Activated CD4-positive, alpha-beta memory T cell treated with anti-CD3 and anti-CD28 coated beads for 36 hours (primary cell): ENCODE measurements around the gene TM4SF18. TPM values are rescaled to one million over a fixed set of nuclear protein-coding genes. Genes with fewer than 3 reads are reported as not detected.

Experiments used
- CTCF ChIA-PET: fragments of 350-600 bp; sonication (Branson Sonifier 250); formaldehyde crosslinking; loops from one replicate; lab custom pipeline; 2021; ENCODE audit warnings: antibody characterized with exemption, inconsistent platforms; lab: Charles Lee
- POLR2A ChIA-PET: fragments of 350-600 bp; sonication (Branson Sonifier 250); formaldehyde crosslinking; loops from one replicate; lab custom pipeline; 2021; ENCODE audit warnings: antibody characterized with exemption; lab: Charles Lee
- DNase-seq: peaks from one replicate; pipeline ENCODE4 v3.0.0-alpha.2; 2020
- H3K27ac Mint-ChIP-seq: one replicate; pipeline ENCODE4 v1.8.0; 2021; ENCODE audit warnings: mixed read lengths
- H3K27me3 Mint-ChIP-seq: one replicate; pipeline ENCODE4 v1.8.0; 2021; ENCODE audit warnings: mixed read lengths
- H3K36me3 Mint-ChIP-seq: one replicate; pipeline ENCODE4 v1.8.0; 2021; ENCODE audit warnings: mixed read lengths
- H3K4me1 Mint-ChIP-seq: one replicate; pipeline ENCODE4 v1.8.0; 2021; ENCODE audit warnings: low read depth, mixed read lengths
- H3K4me3 Mint-ChIP-seq: one replicate; pipeline ENCODE4 v1.8.0; 2021; ENCODE audit warnings: mild to moderate bottlenecking, mixed read lengths
- H3K9me3 Mint-ChIP-seq: one replicate; pipeline ENCODE4 v1.8.0; 2021; ENCODE audit warnings: mixed read lengths
- intact Hi-C: fragments of 100-400 bp; cut with micrococcal nuclease; formaldehyde crosslinking; loops from one replicate; pipeline ENCODE4 v1.15.1; 2023
- total RNA-seq, 2 experiments: library from RNA; stranded (reverse); gene quantifications; one replicate each; pipeline ENCODE4 v1.2.3, GENCODE V29; 2021

TM4SF18 gene
- total RNA-seq, 2 experiments from 2014 or later: not detected

- intact Hi-C loops: no loop called here
- no peaks in the 10 kb centered on the region for H3K4me1 Mint-ChIP-seq
- DNase-seq: no peak
- H3K27me3 Mint-ChIP-seq: peaks cover 19% of the 10 kb centered on the region
- H3K36me3 Mint-ChIP-seq: no peaks in the 10 kb centered on the region
- no peak overlapping the region for H3K27ac Mint-ChIP-seq
- H3K4me3 Mint-ChIP-seq: no peak overlapping the region
- ChIA-PET POLR2A (no interaction called here), CTCF (no interaction called here)
- no peaks in the 10 kb centered on the region for H3K9me3 Mint-ChIP-seq
Measured at GRCh38 chr3:149314807-149315578, 18.4 kb downstream of the TM4SF18 start.

- intact Hi-C loops: no loop called here
- ChIA-PET POLR2A (no interaction called here), CTCF (no interaction called here)
- no peak for DNase-seq
- Mint-ChIP-seq H3K4me1 (no peaks in the 10 kb centered on the region), H3K4me3 (no peak overlapping the region), H3K9me3 (no peaks in the 10 kb centered on the region), H3K27ac (no peak overlapping the region), H3K36me3 (no peaks in the 10 kb centered on the region), H3K27me3 (peaks cover 21% of the 10 kb centered on the region)
Measured at GRCh38 chr3:149313542-149313941, 19.9 kb downstream of the TM4SF18 start.

GRCh38 chr3:149310796-149311534 lies 22.5 kb downstream of the TM4SF18 start:
- H3K27ac Mint-ChIP-seq: no peak overlapping the region
- no peaks in the 10 kb centered on the region for H3K4me1 Mint-ChIP-seq
- POLR2A ChIA-PET: no interaction called here

DNA sequence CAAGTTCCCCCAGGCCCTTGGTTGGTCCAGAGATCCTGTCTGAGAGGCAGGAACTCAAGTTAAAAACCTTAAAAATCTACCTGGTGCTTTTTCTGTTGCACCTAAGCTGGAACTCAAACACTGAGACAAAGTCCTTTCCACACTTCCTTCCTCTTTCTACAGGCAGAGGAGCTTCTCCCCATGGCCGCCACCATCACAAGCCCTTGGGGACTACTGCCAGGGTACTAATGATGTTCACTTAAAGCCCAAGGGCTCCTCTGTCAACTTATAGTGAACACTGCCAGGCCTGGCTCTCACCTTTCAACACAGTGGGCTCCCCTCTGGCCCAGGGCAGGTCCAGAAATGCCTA lies 26.0 kb downstream of the TM4SF18 start:
- Mint-ChIP-seq H3K27me3 (peaks cover 20% of the 10 kb centered on the region), H3K4me1 (no peaks in the 10 kb centered on the region), H3K27ac (no peak overlapping the region), H3K36me3 (no peaks in the 10 kb centered on the region), H3K9me3 (no peaks in the 10 kb centered on the region), H3K4me3 (no peak overlapping the region)
- ChIA-PET CTCF (no interaction called here), POLR2A (no interaction called here)
- no peak for DNase-seq
- intact Hi-C loops: no loop called here

More at GRCh38 chr3:149310796-149311534, 22.5 kb downstream of the TM4SF18 start:
- Mint-ChIP-seq H3K36me3 (no peaks in the 10 kb centered on the region), H3K27me3 (peaks cover 24% of the 10 kb centered on the region), H3K9me3 (no peaks in the 10 kb centered on the region), H3K4me3 (no peak overlapping the region)
- intact Hi-C loops: no loop called here
- CTCF ChIA-PET: no interaction called here
- no peak for DNase-seq

DNA sequence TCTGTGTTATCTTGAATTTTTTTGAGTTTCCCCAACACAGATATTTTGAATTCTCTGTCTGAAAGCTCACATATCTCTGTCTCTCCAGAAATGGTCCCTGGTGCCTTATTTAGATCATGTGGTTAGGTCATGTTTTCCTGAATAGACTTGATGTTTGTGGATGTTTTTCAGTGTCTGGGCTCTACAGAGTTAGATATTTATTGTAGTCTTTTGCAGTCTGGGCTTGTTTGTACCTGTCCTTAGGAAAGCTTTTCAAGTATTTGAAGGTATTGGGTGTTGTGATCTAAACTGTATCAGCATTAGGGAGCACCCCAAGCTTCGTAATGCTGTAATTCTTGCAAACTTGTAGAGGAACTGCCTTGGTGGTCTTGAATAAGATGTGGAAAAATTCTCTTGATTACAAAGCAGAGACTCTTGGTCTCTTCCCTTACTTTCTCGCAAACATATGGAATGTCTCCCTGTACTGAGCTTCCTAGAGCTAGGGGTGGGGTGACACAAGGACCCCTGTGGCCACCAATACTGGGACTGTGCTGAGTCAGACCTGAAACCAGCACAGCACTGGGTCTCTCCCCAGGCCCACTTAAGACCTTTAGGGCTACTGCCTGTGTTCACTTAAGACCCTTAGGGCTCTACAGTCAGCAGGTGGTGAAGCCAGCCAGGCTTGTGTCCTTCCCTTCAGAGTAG lies 26.5 kb downstream of the TM4SF18 start:
- Mint-ChIP-seq H3K4me3 (no peak overlapping the region), H3K27ac (no peak overlapping the region), H3K4me1 (no peaks in the 10 kb centered on the region), H3K27me3 (peaks cover 18% of the 10 kb centered on the region), H3K36me3 (no peaks in the 10 kb centered on the region), H3K9me3 (no peaks in the 10 kb centered on the region)
- ChIA-PET CTCF (no interaction called here), POLR2A (no interaction called here)
- intact Hi-C loops: no loop called here
- DNase-seq: no peak

- Mint-ChIP-seq H3K9me3 (no peaks in the 10 kb centered on the region), H3K4me1 (no peaks in the 10 kb centered on the region), H3K36me3 (no peaks in the 10 kb centered on the region), H3K27ac (no peak overlapping the region), H3K4me3 (no peak overlapping the region), H3K27me3 (peaks cover 14% of the 10 kb centered on the region)
- ChIA-PET POLR2A (no interaction called here), CTCF (no interaction called here)
- no peak for DNase-seq
- intact Hi-C loops: no loop called here
Measured at GRCh38 chr3:149305376-149305775, 28.1 kb downstream of the TM4SF18 start.

GRCh38 chr3:149299938-149300801 lies 33.3 kb downstream of the TM4SF18 start:
- H3K4me1 Mint-ChIP-seq: no peaks in the 10 kb centered on the region
- POLR2A ChIA-PET: no interaction called here
- CTCF ChIA-PET: no interaction called here
- no peaks in the 10 kb centered on the region for H3K9me3 Mint-ChIP-seq
- no peak overlapping the region for H3K27ac Mint-ChIP-seq
- H3K36me3 Mint-ChIP-seq: no peaks in the 10 kb centered on the region
- peaks cover 7% of the 10 kb centered on the region for H3K27me3 Mint-ChIP-seq
- intact Hi-C loops: no loop called here
- H3K4me3 Mint-ChIP-seq: no peak overlapping the region
- no peak for DNase-seq

DNA sequence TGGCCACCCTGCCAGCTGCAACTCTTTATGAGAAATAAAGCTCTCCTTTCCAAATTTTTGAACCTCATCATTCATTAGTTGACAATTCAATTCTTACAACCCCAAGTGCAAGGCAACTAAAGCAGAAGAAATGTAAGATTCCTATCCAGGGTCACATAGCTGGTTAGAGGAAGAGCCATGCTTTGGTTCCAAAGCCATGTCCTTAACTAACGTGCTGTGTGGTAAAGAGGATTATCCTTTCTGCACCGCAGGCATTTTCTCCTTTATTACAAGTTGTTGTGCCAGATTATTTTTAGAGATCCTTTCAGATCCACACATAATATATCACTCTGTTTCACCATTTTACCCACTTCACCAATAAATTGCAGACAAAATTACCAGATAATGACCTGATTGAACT lies 36.5 kb downstream of the TM4SF18 start:
- intact Hi-C loops: no loop called here

GRCh38 chr3:149292666-149293065 lies 40.8 kb downstream of the TM4SF18 start:
- no peaks in the 10 kb centered on the region for H3K4me1 Mint-ChIP-seq
- H3K4me3 Mint-ChIP-seq: no peak overlapping the region
- ChIA-PET POLR2A (no interaction called here), CTCF (interaction anchor here (1.1 to 1.2 kb wide), 2 partner anchors 19 to 172 kb away, joined by 3 to 5 read pairs; no protein-coding TSS in a partner anchor)
- no peaks in the 10 kb centered on the region for H3K9me3 Mint-ChIP-seq
- no peaks in the 10 kb centered on the region for H3K27me3 Mint-ChIP-seq
- no peaks in the 10 kb centered on the region for H3K36me3 Mint-ChIP-seq
- no peak for DNase-seq
- intact Hi-C loops: loop anchor here (5.0 kb wide), 1 partner anchor 515 kb away; no protein-coding TSS in a partner anchor
- no peak overlapping the region for H3K27ac Mint-ChIP-seq

More for the DNA sequence above, 36.5 kb downstream of the TM4SF18 start:
- Mint-ChIP-seq H3K4me3 (no peak overlapping the region), H3K36me3 (no peaks in the 10 kb centered on the region), H3K9me3 (no peaks in the 10 kb centered on the region), H3K27me3 (no peaks in the 10 kb centered on the region), H3K27ac (no peak overlapping the region), H3K4me1 (no peaks in the 10 kb centered on the region)
- no peak for DNase-seq
- ChIA-PET CTCF (no interaction called here), POLR2A (no interaction called here)

- intact Hi-C loops: loop anchor here (5.0 kb wide), 1 partner anchor 516 kb away; no protein-coding TSS in a partner anchor
- H3K4me1 Mint-ChIP-seq: no peaks in the 10 kb centered on the region
- ChIA-PET POLR2A (no interaction called here), CTCF (no interaction called here)
- H3K4me3 Mint-ChIP-seq: no peak overlapping the region
- H3K27ac Mint-ChIP-seq: no peak overlapping the region
- H3K27me3 Mint-ChIP-seq: no peaks in the 10 kb centered on the region
- no peak for DNase-seq
- H3K36me3 Mint-ChIP-seq: no peaks in the 10 kb centered on the region
- H3K9me3 Mint-ChIP-seq: no peaks in the 10 kb centered on the region
Measured at GRCh38 chr3:149291178-149291577, 42.3 kb downstream of the TM4SF18 start.

DNA sequence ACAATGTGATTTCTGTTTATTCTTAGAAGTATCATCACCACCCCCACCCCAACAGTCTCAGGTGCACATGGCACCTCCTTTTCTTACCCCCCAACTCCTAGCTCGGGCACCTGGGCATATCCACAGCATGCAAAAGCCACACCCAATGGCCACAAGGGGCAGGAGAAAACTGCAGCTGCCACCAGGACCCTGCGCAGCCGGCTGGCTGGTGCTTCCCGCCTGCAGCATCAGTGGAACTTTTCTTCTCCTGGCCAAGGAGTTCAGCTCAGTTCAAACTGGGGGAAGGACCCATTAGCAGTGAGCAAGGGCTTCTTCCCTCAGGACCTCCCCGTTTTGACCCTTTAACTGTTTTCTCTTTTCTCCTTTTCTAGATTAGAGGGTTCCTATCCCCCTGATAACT lies 44.8 kb downstream of the TM4SF18 start:
- intact Hi-C loops: no loop called here
- Mint-ChIP-seq H3K9me3 (no peaks in the 10 kb centered on the region), H3K4me1 (no peaks in the 10 kb centered on the region), H3K27me3 (no peaks in the 10 kb centered on the region), H3K36me3 (no peaks in the 10 kb centered on the region), H3K27ac (no peak overlapping the region), H3K4me3 (no peak overlapping the region)
- ChIA-PET POLR2A (no interaction called here), CTCF (no interaction called here)
- DNase-seq: no peak

DNA sequence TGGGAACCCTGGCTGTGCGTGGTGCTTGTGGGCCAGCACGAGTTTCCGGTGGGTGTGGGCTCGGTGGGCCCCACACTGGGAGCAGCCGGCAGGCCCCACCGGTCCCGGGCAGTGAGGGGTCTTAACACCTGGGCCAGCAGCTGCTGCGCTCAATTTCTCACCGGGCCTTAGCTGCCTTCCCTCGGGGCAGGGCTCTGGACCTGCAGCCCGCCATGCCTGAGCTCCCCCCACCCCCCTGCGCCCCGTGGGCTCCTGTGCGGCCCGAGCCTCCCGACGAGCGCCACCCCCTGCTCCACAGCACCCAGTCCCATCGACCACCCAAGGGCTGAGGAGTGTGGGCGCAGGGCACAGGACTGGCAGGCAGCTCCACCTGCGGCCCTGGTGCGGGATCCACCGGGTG lies 49.4 kb downstream of the TM4SF18 start:
- Mint-ChIP-seq H3K27ac (no peak overlapping the region), H3K4me1 (no peaks in the 10 kb centered on the region), H3K4me3 (no peak overlapping the region), H3K9me3 (no peaks in the 10 kb centered on the region), H3K36me3 (no peaks in the 10 kb centered on the region), H3K27me3 (no peaks in the 10 kb centered on the region)
- no peak for DNase-seq
- CTCF ChIA-PET: no interaction called here
- POLR2A ChIA-PET: no interaction called here
- intact Hi-C loops: no loop called here
